Fibroblast of peridontal ligament (primary cell): ENCODE measurements around the gene MPZL3.

Source experiments
- DNase-seq: peaks from one replicate; pipeline ENCODE4 v3.0.0-alpha.2; 2010; ENCODE audit errors: extremely low read depth

MPZL3 gene

DNA sequence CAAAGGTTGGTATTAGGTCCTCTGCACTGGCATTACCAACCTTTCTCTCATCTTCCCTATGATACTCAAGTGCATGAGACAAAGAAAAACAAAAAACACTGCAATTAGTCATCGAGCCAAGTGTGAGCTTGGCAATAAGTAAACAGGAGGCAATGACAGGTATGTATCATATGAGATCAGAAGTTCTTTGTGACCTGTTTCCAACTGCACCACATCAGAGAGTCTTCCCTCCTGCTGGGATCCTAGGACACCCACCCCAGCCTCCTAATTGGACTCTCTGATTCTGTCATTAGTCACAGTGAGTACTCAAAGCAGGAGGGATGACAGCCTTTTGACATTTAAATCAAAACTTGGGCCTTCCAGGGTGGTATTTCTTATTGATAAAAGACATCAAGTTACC, 19.5 kb downstream of the MPZL3 start:
- no peak for DNase-seq

DNA sequence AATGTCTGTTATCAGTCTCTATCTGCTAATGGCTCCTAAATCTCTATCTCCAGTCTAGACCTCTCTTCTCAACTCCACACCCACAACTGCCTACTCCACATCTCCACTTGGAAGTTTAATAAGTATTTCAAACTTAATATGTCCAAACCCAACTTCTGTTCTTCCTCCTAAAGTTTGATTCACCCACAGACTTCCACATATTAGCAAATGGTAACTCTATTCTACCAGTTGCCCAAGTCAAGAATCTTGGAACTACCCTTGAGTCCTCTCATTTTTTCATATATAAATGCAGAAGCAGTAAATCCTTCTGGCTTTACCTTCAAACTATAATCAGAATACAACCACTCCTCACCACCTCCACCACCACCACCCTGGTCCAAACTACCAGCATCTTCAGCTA, 20.7 kb downstream of the MPZL3 start:
- no peak for DNase-seq

DNA sequence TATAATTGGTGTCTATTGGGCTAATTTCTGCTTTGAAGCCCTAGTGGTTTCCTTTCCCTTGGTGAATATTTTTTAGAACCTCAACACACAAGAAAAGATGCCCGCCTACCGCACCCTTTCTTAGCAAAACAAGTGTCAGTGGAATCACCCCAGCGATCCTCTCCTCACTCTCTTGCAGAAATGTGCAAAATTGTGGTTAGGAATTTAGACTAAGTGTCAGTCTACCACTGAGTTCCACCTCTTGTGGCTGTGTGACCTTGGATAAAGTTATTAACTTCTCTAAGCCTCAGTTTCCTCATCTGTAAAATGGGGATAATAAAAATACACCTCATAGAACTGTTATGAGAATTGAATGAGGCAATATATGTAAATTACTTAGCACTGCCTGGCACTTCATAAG, 22.1 kb downstream of the MPZL3 start:
- DNase-seq: no peak

DNA sequence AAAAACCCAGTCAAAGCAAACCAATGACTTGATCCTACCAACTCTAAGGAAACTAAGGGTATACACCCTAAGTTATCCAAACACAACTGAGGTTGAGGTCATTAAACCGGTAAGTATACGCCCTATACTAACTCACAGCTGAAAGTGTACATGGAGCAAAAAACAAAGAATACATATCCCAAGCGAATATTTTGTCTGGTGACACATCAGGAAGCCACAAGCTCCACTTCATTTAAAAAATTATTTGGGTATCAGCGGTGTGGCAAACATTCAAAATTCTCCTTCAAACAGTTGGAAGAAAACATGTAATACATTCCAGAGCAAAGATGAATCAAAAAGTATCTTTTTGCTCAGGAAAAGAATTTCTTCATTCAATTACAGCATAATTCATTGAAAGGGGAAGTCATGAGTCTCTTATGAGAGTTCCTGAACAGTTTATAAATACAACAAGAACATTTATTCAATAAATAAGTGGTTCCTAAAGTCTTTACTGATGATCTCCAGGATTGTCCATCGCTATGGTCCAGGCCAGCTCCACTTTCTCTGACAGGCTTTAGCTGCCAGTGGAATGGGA, 22.8 kb downstream of the MPZL3 start:
- no peak for DNase-seq

DNA sequence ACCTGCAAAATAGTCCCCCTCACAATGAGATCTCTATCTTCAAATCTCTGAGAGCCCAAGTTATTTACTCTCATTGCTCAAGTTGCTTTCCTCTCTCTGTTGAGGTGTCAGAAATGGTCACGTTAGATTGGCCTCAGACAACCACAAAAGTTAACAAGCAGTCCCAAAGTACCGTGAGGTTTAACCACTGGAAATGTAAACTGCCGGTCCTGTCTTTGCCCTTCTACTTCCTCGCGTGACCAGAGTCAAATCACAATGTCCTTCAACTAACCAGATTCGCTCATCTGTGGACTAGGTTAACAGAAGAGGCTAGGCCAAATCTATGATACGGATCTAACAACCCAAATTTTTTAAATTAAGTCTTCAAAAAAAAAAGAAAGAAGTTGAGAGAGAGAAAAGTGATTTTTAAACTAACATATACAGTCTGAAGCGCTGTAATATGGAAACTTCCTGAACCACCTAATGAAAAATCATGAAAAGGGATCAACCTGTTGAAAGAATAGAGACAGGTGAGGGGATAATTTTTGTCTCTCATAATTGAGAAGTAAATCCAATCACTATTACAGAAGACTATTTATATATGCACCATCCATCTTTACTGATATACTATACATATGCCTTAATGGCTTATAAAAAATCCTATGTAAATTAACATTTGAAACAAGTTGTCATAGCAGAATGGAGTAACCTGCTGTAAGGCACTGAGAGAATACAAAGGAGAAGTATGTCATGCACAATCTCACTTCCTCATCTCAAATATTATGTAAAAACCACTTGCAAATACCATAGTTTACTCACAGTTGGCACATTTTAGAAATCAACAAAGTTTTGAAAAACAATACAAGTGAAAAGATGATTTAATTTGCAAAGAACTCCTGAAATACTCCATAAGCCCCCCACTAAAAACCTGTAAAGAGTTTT, 24.0 kb downstream of the MPZL3 start:
- no peak for DNase-seq

DNA sequence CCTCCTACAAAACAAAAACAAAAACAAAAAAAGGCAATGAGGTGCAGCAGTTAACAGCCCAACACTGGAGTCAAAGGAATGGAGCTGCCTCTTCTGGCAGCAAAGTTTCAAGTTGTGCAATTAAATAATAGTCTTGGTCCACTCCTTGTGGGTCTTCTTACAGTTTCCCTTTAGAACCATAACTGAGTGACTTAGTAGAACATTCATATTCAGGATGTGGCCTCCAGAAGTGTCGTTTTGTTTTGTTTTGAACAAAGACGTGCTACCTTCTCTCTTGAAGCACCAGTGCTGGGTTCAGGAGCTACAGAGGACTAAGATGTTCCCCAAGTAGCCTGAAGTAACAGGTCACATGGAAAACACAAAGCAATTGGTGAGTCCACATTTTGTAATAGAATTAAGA, 25.4 kb downstream of the MPZL3 start:
- no peak for DNase-seq

DNA sequence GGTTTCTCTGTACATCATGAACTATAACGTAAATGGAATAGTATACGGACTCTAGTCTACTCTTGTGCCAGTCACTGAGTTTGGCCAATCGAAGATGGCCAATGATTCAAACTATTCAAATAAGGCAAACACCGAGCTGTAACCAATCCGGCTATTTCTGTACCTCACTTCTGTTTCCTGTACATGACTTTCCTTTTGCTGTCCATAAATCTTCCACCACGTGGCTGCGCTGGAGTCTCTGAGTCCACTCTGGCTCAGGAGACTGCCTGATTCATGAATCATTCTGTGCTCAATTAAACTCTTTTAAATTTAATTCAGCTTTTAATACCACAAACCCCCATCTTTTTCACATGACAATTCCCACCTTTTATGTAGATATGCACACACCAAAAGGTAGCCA, 25.9 kb downstream of the MPZL3 start:
- DNase-seq: no peak

DNA sequence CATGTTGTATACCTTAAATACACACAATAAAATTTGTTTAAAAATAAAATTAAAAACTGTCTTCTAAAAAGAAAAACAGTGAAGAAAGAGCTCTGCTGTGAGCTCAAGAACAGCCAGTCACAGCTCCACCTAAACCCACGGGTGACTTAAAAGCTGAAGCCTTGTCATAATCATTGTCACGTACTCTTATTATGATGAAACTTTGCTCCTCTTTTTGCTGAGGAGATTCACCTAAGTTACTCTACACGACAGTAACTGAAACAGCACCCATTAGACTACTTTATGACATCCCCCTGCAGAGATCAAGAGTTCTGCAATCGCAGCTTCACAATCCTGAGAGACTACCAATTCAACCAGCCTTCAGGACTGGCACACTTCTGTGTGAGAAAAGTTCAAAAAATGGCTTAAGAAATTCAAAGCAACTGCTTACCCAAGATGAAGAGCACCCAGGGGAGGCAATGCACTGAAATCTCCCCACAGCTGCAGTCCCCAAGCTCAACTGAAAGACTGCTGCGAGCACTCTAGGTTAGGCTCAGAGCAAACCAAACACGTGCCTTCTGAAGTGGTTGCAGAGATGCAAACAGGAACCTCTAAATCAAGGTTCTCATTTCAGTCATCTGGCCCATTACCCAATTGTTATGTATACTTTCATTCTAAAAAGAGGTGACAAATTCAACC, 27.5 kb downstream of the MPZL3 start, which contains the start of gene JAML:
JAML (minus strand) TSS at position 501 of the 678 bp plus-strand sequence. CDS start 10,145 bp downstream, outside the sequence.
- no peak for DNase-seq

DNA sequence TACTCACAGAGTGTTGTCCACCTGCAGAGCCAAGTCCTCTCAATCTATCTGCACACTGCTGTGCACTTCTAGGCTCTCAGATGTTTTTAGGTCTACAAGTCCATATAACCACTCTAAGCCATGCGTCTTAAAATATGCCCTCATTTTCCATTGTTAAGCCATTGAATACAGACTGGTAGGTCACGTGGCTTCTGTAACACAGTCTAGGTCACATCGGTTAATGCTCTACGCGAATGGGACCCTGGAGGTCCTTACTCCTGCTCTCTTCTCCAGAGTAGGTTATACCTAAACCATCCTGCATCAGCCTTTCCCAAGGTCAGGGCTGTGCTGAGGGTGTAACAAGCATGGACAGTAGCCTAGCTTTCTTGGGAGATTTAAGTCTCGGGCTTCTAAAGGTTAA, 28.2 kb downstream of the MPZL3 start:
- no peak for DNase-seq

DNA sequence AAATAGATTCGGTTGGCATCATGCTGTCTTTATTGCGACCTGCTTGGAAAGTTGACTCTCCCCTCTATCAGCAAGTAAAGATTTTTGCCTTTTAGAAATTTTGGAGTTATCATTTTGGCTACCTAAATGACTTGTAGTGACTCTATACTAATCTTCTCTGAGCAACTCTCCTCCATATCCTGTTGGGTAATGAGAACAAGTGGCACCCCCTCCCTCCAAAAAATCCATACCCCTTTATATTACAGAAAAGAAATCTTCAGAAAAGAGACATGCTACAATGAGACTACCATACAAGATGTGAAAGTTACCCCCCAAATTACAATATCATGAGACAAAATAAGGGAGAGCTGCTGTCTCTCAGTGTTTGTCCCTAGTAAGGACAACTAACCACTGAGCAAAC, 28.6 kb downstream of the MPZL3 start:
- DNase-seq: no peak

DNA sequence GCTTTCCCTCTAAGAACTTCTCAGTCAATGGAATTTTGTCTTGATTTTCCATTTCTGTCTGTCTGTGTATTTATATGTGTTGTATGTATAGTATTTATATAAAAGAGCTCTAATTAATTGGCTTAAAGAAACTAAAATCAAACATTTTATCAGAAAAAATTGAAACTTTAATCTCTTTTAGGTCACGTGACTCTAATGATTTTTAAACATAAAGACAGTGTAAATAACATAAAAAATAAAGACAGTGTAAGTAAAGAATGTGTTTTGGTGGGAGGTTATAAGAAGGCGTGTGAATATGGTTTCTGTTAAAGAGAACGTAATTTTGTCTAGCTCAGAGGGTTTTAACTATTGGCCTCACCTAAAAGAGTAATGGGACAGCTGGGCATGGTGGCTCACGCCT, 29.7 kb downstream of the MPZL3 start:
- DNase-seq: no peak

DNA sequence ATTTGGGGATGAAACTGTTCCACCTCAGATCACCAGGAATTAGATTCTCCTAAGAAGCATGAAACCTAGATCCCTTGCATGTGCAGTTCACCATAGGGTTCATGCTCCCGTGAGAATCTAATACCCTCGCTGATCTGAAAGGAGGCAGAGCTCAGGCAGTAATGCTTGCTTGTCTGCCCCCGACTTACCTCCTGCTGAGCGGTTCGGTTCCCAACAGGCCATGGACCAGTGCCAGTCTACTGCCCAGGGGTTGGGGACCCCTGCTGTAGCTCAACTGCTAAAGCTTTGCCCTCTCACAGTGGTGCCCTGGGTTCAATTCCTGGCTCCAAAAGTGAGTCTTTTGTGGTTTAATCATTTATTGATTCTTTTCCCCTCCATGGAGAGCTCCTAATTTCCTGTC, 30.7 kb downstream of the MPZL3 start:
- no peak for DNase-seq

DNA sequence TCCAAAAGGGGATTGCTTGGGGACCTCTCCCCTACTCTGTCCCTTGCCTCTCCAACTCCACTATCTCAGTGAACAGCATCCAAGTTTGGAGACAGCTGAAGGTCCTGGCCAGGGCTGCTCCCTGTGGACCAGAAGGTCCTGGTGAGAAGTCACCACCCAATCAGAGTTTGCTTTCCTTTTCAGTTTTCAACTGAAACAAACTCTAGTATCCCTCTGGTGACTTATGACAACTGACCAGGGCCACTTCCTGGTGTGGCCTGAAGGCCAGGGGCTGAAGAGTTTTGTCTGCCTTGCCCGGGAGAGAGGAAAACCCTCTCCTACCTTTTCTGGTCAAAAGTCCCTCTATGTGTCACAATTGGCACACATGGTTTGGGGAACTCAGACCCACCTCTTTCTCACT, 32.4 kb downstream of the MPZL3 start:
- no peak for DNase-seq

DNA sequence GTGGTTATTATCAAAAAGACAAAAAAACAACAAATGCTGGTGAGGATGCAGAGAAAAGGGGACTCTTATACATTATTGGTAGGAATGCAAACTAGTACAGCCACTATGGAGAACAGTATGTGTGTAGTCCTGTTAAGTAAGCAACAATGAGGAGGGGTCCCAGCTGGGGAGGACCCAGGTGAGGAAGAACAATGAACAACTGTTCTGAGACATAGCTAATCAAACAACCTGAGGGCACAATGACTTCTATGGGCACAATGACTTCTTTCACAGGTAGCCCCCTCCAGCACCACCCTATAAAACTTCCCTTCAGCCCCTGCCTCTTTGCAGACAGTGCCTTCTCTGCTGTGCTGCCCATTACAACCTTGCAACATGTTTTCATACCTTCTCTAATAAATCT, 32.9 kb downstream of the MPZL3 start:
- DNase-seq: no peak

DNA sequence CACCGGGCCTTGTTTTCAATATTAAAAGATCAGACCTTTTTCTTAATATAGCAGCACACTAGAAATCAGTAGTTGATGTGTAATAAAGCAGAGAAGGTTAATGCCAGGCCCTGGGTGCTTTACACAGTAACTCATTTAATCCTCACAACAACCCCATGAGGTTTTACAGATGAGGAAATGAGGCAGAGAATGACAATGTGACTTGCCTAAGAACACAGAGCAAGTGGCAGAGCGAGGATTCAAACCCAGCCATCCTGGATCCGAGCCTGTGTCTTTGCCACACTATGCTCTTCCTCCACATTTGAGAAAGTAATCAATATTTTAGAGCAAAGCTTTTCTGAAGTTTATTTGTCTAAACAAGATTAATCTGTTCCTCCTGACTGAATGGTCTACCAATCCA, 34.6 kb downstream of the MPZL3 start:
- no peak for DNase-seq

DNA sequence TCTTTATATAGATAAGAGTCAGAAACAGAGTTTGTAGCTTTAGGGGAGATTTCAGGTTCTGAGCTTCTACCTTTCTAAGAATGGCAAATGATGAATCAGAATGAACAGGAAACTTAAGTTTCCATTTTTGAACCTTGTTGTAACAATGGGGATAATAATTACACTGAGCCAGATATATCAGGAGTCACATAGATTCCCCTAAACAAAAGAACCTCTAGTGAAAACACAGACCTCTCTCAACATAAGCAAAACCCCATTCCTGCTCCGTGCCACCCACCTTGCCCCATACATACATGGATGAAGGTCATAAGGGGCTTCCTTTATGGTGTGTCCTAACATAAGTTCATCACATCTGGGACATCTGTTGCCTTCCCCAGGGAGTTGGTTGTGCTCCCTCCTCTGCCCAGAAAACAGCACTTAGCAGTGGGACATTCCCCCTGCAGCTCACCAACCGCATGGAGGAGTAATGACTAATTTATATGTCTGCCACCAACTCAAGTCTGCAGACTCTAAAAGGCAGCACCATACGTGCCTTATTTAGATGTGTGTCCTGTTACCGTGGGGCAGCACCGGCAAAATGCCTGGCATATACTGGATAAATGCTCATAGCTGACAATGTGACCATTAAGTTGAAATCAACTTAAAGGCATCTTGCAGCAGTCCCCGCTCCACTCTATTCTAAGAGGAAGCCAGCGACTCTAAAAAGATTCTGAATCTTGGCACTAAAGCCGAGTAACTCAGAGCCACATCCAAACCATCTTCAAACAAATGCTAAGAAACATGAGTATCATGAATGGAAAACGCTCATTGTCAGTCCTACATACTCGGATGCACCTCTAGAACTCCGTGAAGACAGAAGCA, 35.3 kb downstream of the MPZL3 start:
- DNase-seq: no peak

DNA sequence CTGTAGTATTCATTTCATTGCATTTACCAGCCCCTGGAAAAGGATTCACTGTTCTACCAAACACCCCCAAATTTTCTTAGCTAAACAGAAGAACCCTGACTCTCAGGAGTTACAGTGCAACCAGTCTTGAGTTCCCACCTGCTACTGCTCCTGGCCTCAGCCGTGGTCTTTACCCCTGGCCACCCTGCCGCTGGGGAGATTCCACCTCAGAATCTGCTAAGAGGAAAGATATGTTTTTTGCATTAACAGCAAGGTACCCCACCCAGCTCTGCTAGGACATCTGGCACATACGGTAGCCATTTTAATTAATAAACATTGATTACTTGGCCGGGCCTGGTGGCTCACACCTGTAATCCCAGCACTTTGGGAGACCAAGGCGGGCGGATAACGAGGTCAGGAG, 36.4 kb downstream of the MPZL3 start:
- DNase-seq: no peak

DNA sequence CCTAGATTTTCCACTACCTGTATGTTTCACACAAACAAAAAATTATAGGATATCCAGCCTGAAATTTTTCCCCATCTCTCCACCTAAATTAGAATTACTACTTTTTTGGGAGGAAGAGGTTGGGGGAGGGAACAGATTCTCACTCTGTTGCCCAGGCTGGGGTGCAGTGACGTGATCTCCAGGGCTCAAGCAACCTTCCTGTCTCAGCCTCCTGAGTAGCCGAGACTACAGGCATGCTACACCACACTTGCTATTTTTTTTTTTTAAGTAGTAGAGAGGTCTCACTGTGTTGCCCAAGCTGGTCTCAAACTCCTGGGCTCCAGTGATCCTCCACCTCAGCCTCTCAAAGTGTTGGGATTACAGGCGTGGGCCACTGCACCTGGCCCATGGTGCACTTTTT, 36.9 kb downstream of the MPZL3 start:
- no peak for DNase-seq

DNA sequence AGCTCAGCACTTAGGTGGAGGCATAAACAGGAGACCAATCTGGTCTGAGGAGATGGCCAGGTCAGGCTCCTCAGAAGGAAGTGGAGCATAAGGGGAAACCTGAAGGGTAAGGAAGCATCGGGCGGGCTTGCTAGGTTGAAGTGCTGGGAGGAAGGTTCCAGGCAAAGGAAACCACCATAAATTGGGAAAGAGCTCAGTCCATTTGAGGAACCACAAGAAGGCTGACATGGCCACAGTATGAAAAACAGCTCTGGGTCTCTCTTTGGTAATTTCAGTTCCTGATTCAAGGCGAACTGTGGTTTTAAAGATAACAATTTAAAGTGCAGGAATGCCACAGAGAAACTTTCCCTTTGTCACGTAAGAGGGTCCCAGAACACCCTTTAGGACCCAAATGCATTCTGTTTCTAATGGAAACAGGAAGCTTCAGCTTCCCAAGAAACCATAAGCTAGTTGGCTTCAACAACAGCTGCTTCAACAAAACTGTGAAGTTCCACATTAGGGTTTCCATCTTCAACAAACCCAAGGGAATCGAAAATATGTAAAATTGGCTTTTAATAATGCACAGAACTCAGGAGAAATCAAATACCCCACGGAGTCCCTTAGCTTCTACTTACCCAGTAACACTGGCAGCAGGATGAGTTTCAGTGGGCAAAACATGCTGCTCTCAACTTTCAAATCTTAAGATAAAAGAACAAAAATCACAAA, 37.8 kb downstream of the MPZL3 start:
- DNase-seq: no peak

DNA sequence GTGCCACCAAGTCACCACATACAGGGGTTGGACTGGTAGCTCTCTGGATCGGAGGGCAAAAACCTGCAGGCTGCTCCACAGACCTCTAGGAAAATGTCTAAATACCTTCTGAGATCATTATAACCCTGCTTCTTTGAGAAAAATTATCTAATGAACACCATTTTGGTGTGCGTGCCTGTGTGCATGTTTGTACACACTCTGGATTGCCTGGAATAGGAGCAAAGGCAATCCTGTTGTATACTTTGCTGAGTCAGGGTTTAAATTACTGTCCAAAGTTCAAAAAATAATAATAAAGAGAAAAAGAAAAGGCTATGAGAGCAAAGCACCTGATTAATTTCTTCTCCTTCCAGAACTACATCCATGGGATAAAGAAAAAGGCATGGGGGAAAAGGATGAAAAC, 38.4 kb downstream of the MPZL3 start:
- DNase-seq: no peak

DNA sequence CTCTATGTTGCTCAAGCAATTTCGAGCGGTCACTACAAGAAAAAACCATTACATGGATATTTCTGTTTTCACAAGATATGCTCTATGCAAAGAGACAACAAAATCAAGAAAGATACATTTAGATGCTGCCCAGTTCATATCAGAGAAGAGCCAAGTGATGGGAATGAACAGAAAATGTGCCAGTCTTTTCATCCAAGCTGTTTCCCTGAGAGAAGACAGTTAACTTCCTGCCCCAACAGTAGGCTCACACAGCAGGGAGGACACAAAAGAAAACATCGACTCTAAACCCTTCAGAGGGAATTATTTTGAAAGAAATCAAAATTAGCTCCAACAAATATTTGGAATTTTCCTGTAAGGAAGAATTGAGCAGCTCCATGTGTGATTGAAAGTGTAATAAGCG, 39.0 kb downstream of the MPZL3 start:
- no peak for DNase-seq
